ENCODE results near the gene DDX11. TPM values are rescaled to one million over a fixed set of nuclear protein-coding genes. Genes with fewer than 3 reads are reported as not detected.
"Not testable (repeated sequence)": the region's sequence is repeated elsewhere in the genome, so short reads cannot be mapped to it uniquely, and the experiment has no call there.

DDX11 gene
- total and polyA plus RNA-seq, 3 experiments from 2014 or later = 17.2 to 122 (median 119) TPM

GRCh38 chr12:31052121-31052520 is 21.5 kb upstream of the DDX11 start:
- H3K36me3 Mint-ChIP-seq; H3K27ac Mint-ChIP-seq; H3K4me3 ChIP-seq (ENCODE audit: low read length); H3K4me1 ChIP-seq (ENCODE audit: insufficient read depth, low read length); H3K36me3 ChIP-seq (ENCODE audit: insufficient read depth, low read length); H3K27ac ChIP-seq (ENCODE audit: low read depth, low read length); H3K27me3 ChIP-seq (ENCODE audit: insufficient read depth, low read length, poor library complexity, severe bottlenecking); POLR2A ChIA-PET; H3K27me3 Mint-ChIP-seq; DNase-seq; CTCF ChIA-PET; H3K9me3 Mint-ChIP-seq; H3K4me3 Mint-ChIP-seq; H3K4me1 Mint-ChIP-seq; H3K9me3 ChIP-seq (ENCODE audit: low read length): not testable (repeated sequence)

- Mint-ChIP-seq H3K4me3 (peak overlapping the region in 1 of 7 donors; percentile 63), H3K27ac (peak overlapping the region in 1 of 8 donors; percentile 42)
- CTCF ChIA-PET; H3K27me3 ChIP-seq (ENCODE audit: insufficient read depth, low read length, poor library complexity, severe bottlenecking); DNase-seq; H3K9me3 Mint-ChIP-seq; H3K27me3 Mint-ChIP-seq; H3K36me3 ChIP-seq (ENCODE audit: insufficient read depth, low read length); H3K36me3 Mint-ChIP-seq; H3K4me1 ChIP-seq (ENCODE audit: insufficient read depth, low read length); H3K27ac ChIP-seq (ENCODE audit: low read depth, low read length); H3K4me3 ChIP-seq (ENCODE audit: low read length); H3K4me1 Mint-ChIP-seq; POLR2A ChIA-PET; H3K9me3 ChIP-seq (ENCODE audit: low read length): not testable (repeated sequence)
Observed at GRCh38 chr12:31052666-31053439, 20.8 kb upstream of the DDX11 start.

GRCh38 chr12:31053944-31054343 is 19.7 kb upstream of the DDX11 start:
- H3K27ac Mint-ChIP-seq; H3K4me3 ChIP-seq (ENCODE audit: low read length); H3K27me3 Mint-ChIP-seq; H3K9me3 Mint-ChIP-seq; H3K27ac ChIP-seq (ENCODE audit: low read depth, low read length); H3K9me3 ChIP-seq (ENCODE audit: low read length); H3K4me1 ChIP-seq (ENCODE audit: insufficient read depth, low read length); H3K4me3 Mint-ChIP-seq; POLR2A ChIA-PET; CTCF ChIA-PET; H3K36me3 Mint-ChIP-seq; H3K36me3 ChIP-seq (ENCODE audit: insufficient read depth, low read length); H3K27me3 ChIP-seq (ENCODE audit: insufficient read depth, low read length, poor library complexity, severe bottlenecking); DNase-seq; H3K4me1 Mint-ChIP-seq: not testable (repeated sequence)

- no peaks in the 10 kb centered on the region for H3K36me3 ChIP-seq (ENCODE audit: insufficient read depth, low read length)
- no peaks in the 10 kb centered on the region for H3K36me3 Mint-ChIP-seq
- no peak overlapping the region for H3K27ac ChIP-seq (ENCODE audit: low read depth, low read length)
- ChIA-PET CTCF (interaction anchor here (0.8 kb wide), 1 partner anchor 78 kb away, joined by 3 read pairs; no protein-coding TSS in a partner anchor), POLR2A (no interaction called here)
- no peaks in the 10 kb centered on the region for H3K9me3 Mint-ChIP-seq
- H3K4me3 Mint-ChIP-seq = no peak overlapping the region
- no peaks in the 10 kb centered on the region for H3K4me1 ChIP-seq (ENCODE audit: insufficient read depth, low read length)
- H3K27me3 ChIP-seq (ENCODE audit: insufficient read depth, low read length, poor library complexity, severe bottlenecking) = no peaks in the 10 kb centered on the region
- DNase-seq = no peak
- no peak overlapping the region for H3K4me3 ChIP-seq (ENCODE audit: low read length)
- no peak overlapping the region for H3K27ac Mint-ChIP-seq
- H3K27me3 Mint-ChIP-seq = no peaks in the 10 kb centered on the region
- peaks cover 0 to 2% (median 0%) of the 10 kb centered on the region in 3 donors for H3K4me1 Mint-ChIP-seq
- no peaks in the 10 kb centered on the region for H3K9me3 ChIP-seq (ENCODE audit: low read length)
Observed at GRCh38 chr12:31057671-31058070, 16.0 kb upstream of the DDX11 start.

- H3K9me3 Mint-ChIP-seq, CTCF ChIA-PET: not testable (repeated sequence)
Observed at GRCh38 chr12:31066196-31066595, 7.5 kb upstream of the DDX11 start.

GRCh38 chr12:31067656-31068055 is 6.0 kb upstream of the DDX11 start:
- CTCF ChIA-PET; POLR2A ChIA-PET; H3K27me3 ChIP-seq (ENCODE audit: insufficient read depth, low read length, poor library complexity, severe bottlenecking); H3K4me1 Mint-ChIP-seq; H3K36me3 ChIP-seq (ENCODE audit: insufficient read depth, low read length); H3K4me3 ChIP-seq (ENCODE audit: low read length); H3K9me3 Mint-ChIP-seq; H3K4me3 Mint-ChIP-seq; H3K27me3 Mint-ChIP-seq; DNase-seq; H3K4me1 ChIP-seq (ENCODE audit: insufficient read depth, low read length); H3K9me3 ChIP-seq (ENCODE audit: low read length); H3K27ac ChIP-seq (ENCODE audit: low read depth, low read length); H3K36me3 Mint-ChIP-seq: not testable (repeated sequence)
- H3K27ac Mint-ChIP-seq = peak overlapping the region in 1 of 8 donors; percentile 65

More at GRCh38 chr12:31066196-31066595, 7.5 kb upstream of the DDX11 start:
- H3K4me1 ChIP-seq (ENCODE audit: insufficient read depth, low read length); H3K4me1 Mint-ChIP-seq; H3K27ac ChIP-seq (ENCODE audit: low read depth, low read length); H3K4me3 ChIP-seq (ENCODE audit: low read length); H3K27me3 Mint-ChIP-seq; H3K4me3 Mint-ChIP-seq; H3K27ac Mint-ChIP-seq; H3K9me3 ChIP-seq (ENCODE audit: low read length); POLR2A ChIA-PET; H3K27me3 ChIP-seq (ENCODE audit: insufficient read depth, low read length, poor library complexity, severe bottlenecking); H3K36me3 Mint-ChIP-seq; H3K36me3 ChIP-seq (ENCODE audit: insufficient read depth, low read length); DNase-seq: not testable (repeated sequence)

GRCh38 chr12:31070971-31071740 is 2.5 kb upstream of the DDX11 start:
- H3K27ac ChIP-seq (ENCODE audit: low read depth, low read length); H3K36me3 Mint-ChIP-seq; H3K4me3 Mint-ChIP-seq; H3K4me3 ChIP-seq (ENCODE audit: low read length); H3K36me3 ChIP-seq (ENCODE audit: insufficient read depth, low read length); H3K9me3 ChIP-seq (ENCODE audit: low read length); H3K9me3 Mint-ChIP-seq; H3K27me3 Mint-ChIP-seq; DNase-seq; H3K27ac Mint-ChIP-seq; H3K27me3 ChIP-seq (ENCODE audit: insufficient read depth, low read length, poor library complexity, severe bottlenecking); CTCF ChIA-PET; H3K4me1 ChIP-seq (ENCODE audit: insufficient read depth, low read length): not testable (repeated sequence)
- POLR2A ChIA-PET = interaction anchor here (0.6 kb wide), 1 partner anchor 603 kb away, joined by 3 read pairs; no protein-coding TSS in a partner anchor
- peaks cover 20 to 32% (median 23%) of the 10 kb centered on the region in 3 donors for H3K4me1 Mint-ChIP-seq

GRCh38 chr12:31072962-31073361 is 698 bp upstream of the DDX11 start:
- H3K9me3 ChIP-seq (ENCODE audit: low read length); POLR2A ChIA-PET; H3K9me3 Mint-ChIP-seq; H3K27me3 Mint-ChIP-seq; H3K4me1 ChIP-seq (ENCODE audit: insufficient read depth, low read length); H3K27me3 ChIP-seq (ENCODE audit: insufficient read depth, low read length, poor library complexity, severe bottlenecking); H3K36me3 ChIP-seq (ENCODE audit: insufficient read depth, low read length); H3K27ac ChIP-seq (ENCODE audit: low read depth, low read length); DNase-seq; CTCF ChIA-PET: not testable (repeated sequence)
- H3K4me1 Mint-ChIP-seq = peaks cover 23 to 41% (median 23%) of the 10 kb centered on the region in 3 donors
- peak overlapping the region; percentile 95 to 99 (median 99) for H3K4me3 Mint-ChIP-seq
- H3K36me3 Mint-ChIP-seq = peaks cover 0 to 18% (median 0%) of the 10 kb centered on the region in 3 donors
- peak overlapping the region; percentile 82 for H3K4me3 ChIP-seq (ENCODE audit: low read length)
- peak overlapping the region in 3 of 8 donors; percentile 96 to 99 (median 96) for H3K27ac Mint-ChIP-seq

Data from CD8-positive, alpha-beta memory T cell (primary cell).